Caco-2 (cell line): ENCODE measurements around the gene NRXN3. TPM values are rescaled to one million over a fixed set of nuclear protein-coding genes. Genes with fewer than 3 reads are reported as not detected.
A peak's percentile ranks its signal among the peaks of the same experiment; 100 is the strongest.

Source experiments
- BruUV-seq: library from RNA; stranded (reverse); fragments of 400-500 nt; replicated peaks from 2 replicates; lab custom pipeline; 2021; lab: Mats Ljungman, UMichigan
- CTCF ChIA-PET: fragments of 300-600 bp; sonication (Branson Sonifier 250); formaldehyde crosslinking; loops from one replicate; lab custom pipeline; 2022; ENCODE audit warnings: antibody characterized with exemption; lab: Charles Lee
- POLR2A ChIA-PET: fragments of 300-600 bp; sonication (Branson Sonifier 250); formaldehyde crosslinking; loops from one replicate; lab custom pipeline; 2022; ENCODE audit warnings: antibody characterized with exemption; lab: Charles Lee
- DNase-seq, 2 experiments: peaks; one replicate each; pipeline versions ENCODE4 v3.0.0 to v3.0.0-alpha.2; 2020 to 2022
- H3K27me3 ChIP-seq: replicated peaks from 2 replicates; pipeline ENCODE4 v1.6.0; 2011; ENCODE audit warnings: low read length; ENCODE audit not compliant: control insufficient read depth, insufficient read depth
- H3K36me3 ChIP-seq: 2 replicates; pipeline ENCODE4 v1.5.1; 2011; ENCODE audit warnings: low read length; ENCODE audit not compliant: control insufficient read depth, insufficient read depth
- H3K4me1 ChIP-seq: fragments of 250-450 bp; sonication (Bioruptor Pico); 2 replicates; pipeline ENCODE4 v1.5.1; 2020; ENCODE audit warnings: mild to moderate bottlenecking
- H3K4me3 ChIP-seq: 2 replicates; pipeline ENCODE4 v1.5.1; 2011; ENCODE audit warnings: low read depth, mild to moderate bottlenecking, control low read depth, low read length
- H3K9me3 ChIP-seq: fragments of 250-450 bp; sonication (Bioruptor Pico); 2 replicates; pipeline ENCODE4 v1.5.1; 2020; ENCODE audit warnings: mild to moderate bottlenecking, moderate library complexity
- H3K27ac Mint-ChIP-seq: one replicate; pipeline ENCODE4 v1.8.0; 2022; ENCODE audit warnings: mixed read lengths; ENCODE audit not compliant: unreplicated experiment
- H3K27me3 Mint-ChIP-seq: one replicate; pipeline ENCODE4 v1.8.0; 2022; ENCODE audit warnings: mixed read lengths; ENCODE audit not compliant: insufficient read depth, unreplicated experiment
- H3K36me3 Mint-ChIP-seq: one replicate; pipeline ENCODE4 v1.8.0; 2022; ENCODE audit warnings: mild to moderate bottlenecking, mixed read lengths; ENCODE audit not compliant: insufficient read depth, unreplicated experiment
- H3K4me1 Mint-ChIP-seq: one replicate; pipeline ENCODE4 v1.8.0; 2022; ENCODE audit warnings: low read depth, mixed read lengths; ENCODE audit not compliant: unreplicated experiment
- H3K4me3 Mint-ChIP-seq: one replicate; pipeline ENCODE4 v1.8.0; 2022; ENCODE audit warnings: mild to moderate bottlenecking, moderate library complexity, mixed read lengths; ENCODE audit not compliant: unreplicated experiment
- H3K9me3 Mint-ChIP-seq: one replicate; pipeline ENCODE4 v1.8.0; 2022; ENCODE audit warnings: mixed read lengths; ENCODE audit not compliant: unreplicated experiment
- intact Hi-C: fragments of 100-400 bp; cut with micrococcal nuclease; formaldehyde crosslinking; loops from one replicate; pipeline ENCODE4 v1.10.0; 2022; ENCODE audit not compliant: unreplicated experiment
- total RNA-seq: library from RNA; stranded (reverse); gene quantifications from 2 replicates; pipeline ENCODE4 v1.2.3, GENCODE V29; 2022
- TF ChIP-seq, protein P1 (sequence below), 2 experiments: fragments of 200-600 bp in 1 of 2; IDR thresholded peaks; 1 replicate in 1 of 2; 2 replicates in 1 of 2; pipeline versions ENCODE4 v1.5.1 to v1.8.0; 2011 to 2022; ENCODE audit warnings: antibody characterized with exemption in 1 of 2, control low read depth in 1 of 2, inconsistent platforms in 1 of 2, low read depth in 1 of 2, low read length in 1 of 2, mild to moderate bottlenecking in 1 of 2, moderate library complexity in 1 of 2; ENCODE audit not compliant: insufficient read depth in 1 of 2, severe bottlenecking in 1 of 2, unreplicated experiment in 1 of 2

NRXN3 gene
- total RNA-seq, 1 experiment from 2014 or later = 12.4 TPM

DNA sequence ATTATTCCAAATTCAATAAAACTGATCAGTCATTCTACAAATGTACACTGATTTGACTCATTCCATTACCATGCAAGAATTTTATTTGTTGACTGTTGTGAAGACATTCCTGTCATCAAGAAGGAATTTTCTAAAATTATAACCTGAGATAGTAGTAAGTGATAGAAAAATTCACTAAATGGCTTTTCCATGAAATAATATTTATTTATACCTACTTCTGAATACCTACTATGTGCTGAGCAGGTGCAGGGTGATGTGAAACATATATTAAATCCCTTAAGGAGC, 841.7 kb downstream of the NRXN3 start:
- no peaks in the 10 kb centered on the region for H3K9me3 Mint-ChIP-seq
- CTCF ChIA-PET = no interaction called here
- H3K27ac Mint-ChIP-seq = no peak overlapping the region
- H3K4me1 Mint-ChIP-seq = peaks cover under 1% of the 10 kb centered on the region
- POLR2A ChIA-PET = no interaction called here
- Histone ChIP-seq H3K4me1 (peaks cover 10% of the 10 kb centered on the region), H3K9me3 (no peaks in the 10 kb centered on the region), H3K36me3 (no peaks in the 10 kb centered on the region), H3K4me3 (no peak overlapping the region), H3K27me3 (no peaks in the 10 kb centered on the region)
- intact Hi-C loops = loop anchor here (5.0 to 10.0 kb wide), 3 partner anchors 263 to 800 kb away; no protein-coding TSS in a partner anchor
- H3K27me3 Mint-ChIP-seq = no peaks in the 10 kb centered on the region
- H3K36me3 Mint-ChIP-seq = no peaks in the 10 kb centered on the region
- TF ChIP-seq, protein P1, sequence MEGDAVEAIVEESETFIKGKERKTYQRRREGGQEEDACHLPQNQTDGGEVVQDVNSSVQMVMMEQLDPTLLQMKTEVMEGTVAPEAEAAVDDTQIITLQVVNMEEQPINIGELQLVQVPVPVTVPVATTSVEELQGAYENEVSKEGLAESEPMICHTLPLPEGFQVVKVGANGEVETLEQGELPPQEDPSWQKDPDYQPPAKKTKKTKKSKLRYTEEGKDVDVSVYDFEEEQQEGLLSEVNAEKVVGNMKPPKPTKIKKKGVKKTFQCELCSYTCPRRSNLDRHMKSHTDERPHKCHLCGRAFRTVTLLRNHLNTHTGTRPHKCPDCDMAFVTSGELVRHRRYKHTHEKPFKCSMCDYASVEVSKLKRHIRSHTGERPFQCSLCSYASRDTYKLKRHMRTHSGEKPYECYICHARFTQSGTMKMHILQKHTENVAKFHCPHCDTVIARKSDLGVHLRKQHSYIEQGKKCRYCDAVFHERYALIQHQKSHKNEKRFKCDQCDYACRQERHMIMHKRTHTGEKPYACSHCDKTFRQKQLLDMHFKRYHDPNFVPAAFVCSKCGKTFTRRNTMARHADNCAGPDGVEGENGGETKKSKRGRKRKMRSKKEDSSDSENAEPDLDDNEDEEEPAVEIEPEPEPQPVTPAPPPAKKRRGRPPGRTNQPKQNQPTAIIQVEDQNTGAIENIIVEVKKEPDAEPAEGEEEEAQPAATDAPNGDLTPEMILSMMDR (IDR thresholded peaks at IDR 0.05; ENCODE audit: insufficient read depth in 1 of 2, low read depth in 1 of 2, low read length in 1 of 2, severe bottlenecking in 1 of 2, unreplicated experiment in 1 of 2) = no peak
- no peak overlapping the region for H3K4me3 Mint-ChIP-seq
- no peak for DNase-seq
- BruUV-seq = no TSS peak

DNA sequence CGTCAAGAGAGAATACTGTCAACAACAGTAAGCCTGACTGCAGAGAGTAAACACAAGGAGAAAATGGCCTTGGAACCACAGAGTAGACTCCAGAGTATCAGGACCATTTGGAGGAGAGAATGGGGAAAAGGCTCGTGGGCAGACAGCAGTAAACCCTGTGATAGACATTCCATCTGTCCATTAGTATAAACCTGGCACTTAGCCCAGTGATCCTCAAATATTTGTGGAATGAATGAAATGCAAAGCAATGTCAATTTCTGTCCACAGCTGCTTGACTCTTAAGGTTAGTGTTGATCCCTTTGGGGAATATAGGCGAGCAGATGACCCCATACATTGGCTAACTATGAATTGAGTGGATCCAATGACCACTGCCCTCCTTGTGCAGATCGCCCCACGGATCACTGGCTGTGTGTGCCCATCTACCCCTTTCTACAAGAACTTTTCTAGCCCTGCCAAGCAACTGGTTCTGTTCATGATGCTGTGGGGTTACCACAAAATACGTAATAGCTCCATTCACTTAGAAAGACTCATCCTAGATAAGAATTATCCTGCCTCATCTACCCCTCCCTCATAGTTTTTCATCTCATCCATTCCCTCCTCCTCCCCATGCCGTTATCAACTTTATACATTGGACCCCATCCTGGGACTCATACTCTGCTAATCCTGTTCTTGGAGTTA, 846.8 kb downstream of the NRXN3 start:
- intact Hi-C loops = loop anchor here (10.0 kb wide), 2 partner anchors 258 to 338 kb away; no protein-coding TSS in a partner anchor
- no TSS peak for BruUV-seq
- no peaks in the 10 kb centered on the region for H3K27me3 Mint-ChIP-seq

DNA sequence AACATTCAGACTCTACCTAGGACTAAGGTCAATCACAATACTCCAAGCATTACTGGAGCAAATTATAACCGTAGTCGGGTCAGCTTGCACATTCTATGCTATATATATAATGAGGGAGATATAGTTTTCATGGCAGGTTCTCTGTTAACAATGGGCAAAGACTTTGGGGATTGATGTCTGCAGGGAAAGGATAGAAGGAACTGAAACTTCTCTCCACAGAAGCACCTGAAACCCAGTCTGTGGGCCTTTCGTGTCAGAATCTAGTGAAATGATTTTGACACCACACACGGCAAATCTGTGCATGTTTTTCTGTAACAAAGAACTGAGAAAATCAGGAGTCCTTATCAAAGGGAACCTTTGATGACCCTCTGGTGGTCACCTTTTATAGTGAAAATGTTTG, 847.4 kb downstream of the NRXN3 start:
- Histone ChIP-seq H3K27me3 (no peaks in the 10 kb centered on the region), H3K4me3 (no peak overlapping the region), H3K4me1 (peaks cover 14% of the 10 kb centered on the region), H3K36me3 (no peaks in the 10 kb centered on the region), H3K9me3 (no peaks in the 10 kb centered on the region)
- Mint-ChIP-seq H3K36me3 (no peaks in the 10 kb centered on the region), H3K4me3 (no peak overlapping the region), H3K9me3 (no peaks in the 10 kb centered on the region), H3K27me3 (no peaks in the 10 kb centered on the region), H3K4me1 (peaks cover 14% of the 10 kb centered on the region), H3K27ac (no peak overlapping the region)
- DNase-seq = no peak
- intact Hi-C loops = loop anchor here (10.0 kb wide), 2 partner anchors 257 to 337 kb away; no protein-coding TSS in a partner anchor
- POLR2A ChIA-PET = no interaction called here
- BruUV-seq = no TSS peak
- TF ChIP-seq, protein P1 (IDR thresholded peaks at IDR 0.05; ENCODE audit: insufficient read depth in 1 of 2, low read depth in 1 of 2, low read length in 1 of 2, severe bottlenecking in 1 of 2, unreplicated experiment in 1 of 2) = no peak
- CTCF ChIA-PET = no interaction called here

More for the DNA sequence above, 846.8 kb downstream of the NRXN3 start:
- ChIA-PET CTCF (no interaction called here), POLR2A (no interaction called here)
- no peak overlapping the region for H3K27ac Mint-ChIP-seq
- H3K4me1 ChIP-seq = peaks cover 14% of the 10 kb centered on the region
- peak; percentile 26 to 40 for DNase-seq
- H3K4me3 Mint-ChIP-seq = no peak overlapping the region
- H3K36me3 ChIP-seq = no peaks in the 10 kb centered on the region
- H3K4me3 ChIP-seq = no peak overlapping the region
- H3K27me3 ChIP-seq = no peaks in the 10 kb centered on the region
- TF ChIP-seq, protein P1 (IDR thresholded peaks at IDR 0.05; ENCODE audit: insufficient read depth in 1 of 2, low read depth in 1 of 2, low read length in 1 of 2, severe bottlenecking in 1 of 2, unreplicated experiment in 1 of 2) = no peak
- H3K36me3 Mint-ChIP-seq = no peaks in the 10 kb centered on the region
- peaks cover 14% of the 10 kb centered on the region for H3K4me1 Mint-ChIP-seq
- H3K9me3 Mint-ChIP-seq = no peaks in the 10 kb centered on the region
- no peaks in the 10 kb centered on the region for H3K9me3 ChIP-seq
